HepG2 (cell line): ENCODE results near the gene EHD1. TPM values are rescaled to one million over a fixed set of nuclear protein-coding genes. Genes with fewer than 3 reads are reported as not detected.
A peak's percentile ranks its signal among the peaks of the same experiment; 100 is the strongest.

Experiments used
- CEBPG ChIP-seq: IDR thresholded peaks from 2 replicates; pipeline ENCODE4 v1.6.1; 2016
- CENPT ChIP-seq: sonication (generic); formaldehyde crosslinking; IDR thresholded peaks from 2 replicates; pipeline ENCODE4 v1.8.0; 2022; ENCODE audit warnings: low read depth, mild to moderate bottlenecking, moderate library complexity, missing genetic modification reagents
- FOXJ3 ChIP-seq: sonication (generic); formaldehyde crosslinking; IDR thresholded peaks from 2 replicates; pipeline ENCODE4 v1.4.0; 2020; ENCODE audit warnings: missing genetic modification reagents, mild to moderate bottlenecking, borderline replicate concordance
- KDM1A ChIP-seq: IDR thresholded peaks from 2 replicates; pipeline ENCODE4 v1.6.1; 2016; ENCODE audit warnings: missing compliant biosample characterization
- KMT2B ChIP-seq: IDR thresholded peaks from 2 replicates; pipeline ENCODE4 v1.6.1; 2016; ENCODE audit warnings: missing genetic modification reagents, missing compliant biosample characterization
- NCOR1 ChIP-seq: fragments of 200-600 bp; sonication (generic); IDR thresholded peaks from 2 replicates; pipeline ENCODE4 v1.7.0; 2017; ENCODE audit warnings: antibody characterized with exemption, low read length, borderline replicate concordance
- NKX3-1 ChIP-seq: sonication (generic); formaldehyde crosslinking; IDR thresholded peaks from 2 replicates; pipeline ENCODE4 v1.5.0; 2020; ENCODE audit warnings: missing genetic modification reagents
- RARG ChIP-seq: sonication (generic); formaldehyde crosslinking; IDR thresholded peaks from 2 replicates; pipeline ENCODE4 v1.4.0; 2020; ENCODE audit warnings: low read depth, mild to moderate bottlenecking, missing genetic modification reagents
- RBM22 ChIP-seq: fragments of 200-400 bp; formaldehyde crosslinking; optimal IDR thresholded peaks from 2 replicates; pipeline ENCODE3; 2017; ENCODE audit warnings: mild to moderate bottlenecking, low read length, moderate library complexity
- REXO4 ChIP-seq: sonication (generic); formaldehyde crosslinking; IDR thresholded peaks from 2 replicates; pipeline ENCODE4 v1.8.0; 2022; ENCODE audit warnings: missing genetic modification reagents, mild to moderate bottlenecking, borderline replicate concordance
- SOX5 ChIP-seq: IDR thresholded peaks from 2 replicates; pipeline ENCODE4 v1.6.1; 2016; ENCODE audit warnings: borderline replicate concordance
- TAF1 ChIP-seq: sonication (generic); formaldehyde crosslinking; IDR thresholded peaks from 2 replicates; pipeline ENCODE4 v1.4.0; 2020; ENCODE audit warnings: missing genetic modification reagents
- ZBTB8A ChIP-seq: sonication (generic); formaldehyde crosslinking; IDR thresholded peaks from 2 replicates; pipeline ENCODE4 v1.4.0; 2020; ENCODE audit warnings: mild to moderate bottlenecking, low read depth, missing genetic modification reagents, borderline replicate concordance
- ZNF224 ChIP-seq: sonication (generic); formaldehyde crosslinking; IDR thresholded peaks from 2 replicates; pipeline ENCODE4 v1.5.0; 2020; ENCODE audit warnings: mild to moderate bottlenecking, missing genetic modification reagents
- ZNF30 ChIP-seq: sonication (generic); formaldehyde crosslinking; IDR thresholded peaks from 2 replicates; pipeline ENCODE4 v1.5.0; 2020; ENCODE audit warnings: mild to moderate bottlenecking, missing genetic modification reagents
- ZNF556 ChIP-seq: sonication (generic); formaldehyde crosslinking; IDR thresholded peaks from 2 replicates; pipeline ENCODE4 v1.4.0; 2020; ENCODE audit warnings: mild to moderate bottlenecking, missing genetic modification reagents, borderline replicate concordance
- ZNF558 ChIP-seq: sonication (generic); formaldehyde crosslinking; IDR thresholded peaks from 2 replicates; pipeline ENCODE4 v1.9.0; 2022; ENCODE audit warnings: mild to moderate bottlenecking, missing genetic modification reagents, borderline replicate concordance
- ZSCAN30 ChIP-seq: sonication (generic); formaldehyde crosslinking; IDR thresholded peaks from 2 replicates; pipeline ENCODE4 v1.5.0; 2020; ENCODE audit warnings: mild to moderate bottlenecking, missing genetic modification reagents
- ZSCAN9 ChIP-seq: IDR thresholded peaks from 2 replicates; pipeline ENCODE4 v1.6.1; 2016; ENCODE audit warnings: borderline replicate concordance
- polyA plus RNA-seq, 8 experiments: library from polyadenylated mRNA; depleted of rRNA in 3 of 8; stranded (reverse) in 7 of 8; unstranded in 1 of 8; fragments of >200 nt; fragmentation: Illumina TruSeq in 4 of 8; extraction: Trizol in 4 of 8; gene quantifications; 2 replicates each; pipeline versions ENCODE4 v1.2.1 to v1.2.3, GENCODE V29; 2011 to 2016; ENCODE audit warnings: low read depth in 4 of 8, missing spikeins in 1 of 8, mixed read lengths in 1 of 8; ENCODE audit not compliant: insufficient read depth in 1 of 8
- total RNA-seq, 5 experiments: library from RNA; depleted of rRNA; stranded (reverse); fragments of >200 nt; fragmentation: Illumina TruSeq; extraction: Trizol; gene quantifications; 2 replicates each; pipeline ENCODE4 v1.2.3, GENCODE V29; 2016; ENCODE audit warnings: low read depth in 1 of 5
- TF ChIP-seq, protein P1 (sequence below): sonication (generic); formaldehyde crosslinking; IDR thresholded peaks from 2 replicates; pipeline ENCODE4 v1.8.0; 2022; ENCODE audit warnings: mild to moderate bottlenecking, missing genetic modification reagents, moderate library complexity
- TF ChIP-seq, protein P2 (sequence below): sonication (generic); formaldehyde crosslinking; conservative IDR thresholded peaks from 2 replicates; pipeline ENCODE4 v1.8.0; 2022; ENCODE audit warnings: mild to moderate bottlenecking, moderate library complexity, missing genetic modification reagents
- TF ChIP-seq, protein P3 (sequence below): IDR thresholded peaks from 2 replicates; pipeline ENCODE4 v1.6.1; 2016; ENCODE audit warnings: missing biosample characterization, missing genetic modification reagents, low read depth
- TF ChIP-seq, protein P4 (sequence below): IDR thresholded peaks from 2 replicates; pipeline ENCODE4 v1.6.1; 2012; ENCODE audit warnings: low read length, improper control_type of control experiment

EHD1 gene
- total and polyA plus RNA-seq, 2 of the 13 experiments (the other 11 are each of a cell fraction or from before 2014, with no cell fraction given), result 23.6 to 26.6 TPM

DNA sequence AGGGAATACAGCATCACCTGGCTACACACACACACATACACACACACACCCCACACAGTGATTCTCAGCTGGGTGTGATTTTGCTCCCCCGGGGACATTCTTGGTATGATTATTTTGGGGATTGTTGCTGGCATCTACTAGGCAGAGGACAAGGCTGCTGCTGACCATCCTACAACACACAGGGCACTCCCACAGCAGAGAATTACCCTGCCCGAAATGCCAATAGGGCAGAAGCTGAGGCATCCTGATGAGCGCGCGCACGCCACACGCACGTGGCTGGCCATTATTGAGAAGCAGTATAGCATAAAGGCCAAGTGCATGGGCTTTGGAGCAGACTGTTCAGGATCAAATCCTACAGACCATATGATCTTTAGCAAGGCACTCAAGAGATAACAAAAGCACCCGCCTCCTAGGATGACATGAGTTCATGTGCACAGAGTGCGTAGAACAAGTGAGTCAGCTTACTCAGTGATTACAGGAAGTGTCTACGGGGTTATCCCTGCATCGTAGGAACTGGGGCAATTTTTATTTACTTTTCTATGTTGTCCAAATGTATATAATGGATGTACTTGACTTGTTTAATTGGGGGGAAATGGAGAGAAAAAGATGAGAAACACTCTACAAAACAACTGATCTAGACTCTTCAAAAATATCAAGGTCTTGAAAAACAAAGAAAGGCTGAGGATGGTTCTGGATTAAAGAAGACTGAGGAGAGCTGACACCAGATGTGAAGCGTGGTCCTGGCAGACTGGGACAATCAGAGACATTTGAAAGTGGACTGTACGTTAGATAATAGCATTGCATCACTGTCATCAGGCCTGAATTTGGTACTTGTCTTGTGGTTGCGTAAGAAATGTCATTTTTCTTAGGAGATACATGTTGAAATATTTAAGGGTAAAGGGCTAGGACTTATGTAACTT, 7.2 kb upstream of the EHD1 start (continued):
- TF ChIP-seq KMT2B (CRISPR knock-in tag) (no peak; the same call in 1 of the 2 replicates), ZNF30 (CRISPR knock-in tag) (no peak), NCOR1 (no peak), ZNF558 (CRISPR knock-in tag) (no peak), TAF1 (CRISPR knock-in tag) (no peak), KDM1A (CRISPR knock-in tag) (no peak), RARG (no peak), RBM22 (no peak), CEBPG (peak; percentile 90), CENPT (CRISPR knock-in tag) (no peak), NKX3-1 (CRISPR knock-in tag) (no peak), ZBTB8A (CRISPR knock-in tag) (no peak), ZSCAN30 (CRISPR knock-in tag) (no peak), ZNF556 (CRISPR knock-in tag) (no peak), ZSCAN9 (CRISPR knock-in tag) (no peak), SOX5 (peak; percentile 80), REXO4 (CRISPR knock-in tag) (no peak), ZNF224 (no peak), FOXJ3 (CRISPR knock-in tag) (no peak)
- TF ChIP-seq, protein P1, sequence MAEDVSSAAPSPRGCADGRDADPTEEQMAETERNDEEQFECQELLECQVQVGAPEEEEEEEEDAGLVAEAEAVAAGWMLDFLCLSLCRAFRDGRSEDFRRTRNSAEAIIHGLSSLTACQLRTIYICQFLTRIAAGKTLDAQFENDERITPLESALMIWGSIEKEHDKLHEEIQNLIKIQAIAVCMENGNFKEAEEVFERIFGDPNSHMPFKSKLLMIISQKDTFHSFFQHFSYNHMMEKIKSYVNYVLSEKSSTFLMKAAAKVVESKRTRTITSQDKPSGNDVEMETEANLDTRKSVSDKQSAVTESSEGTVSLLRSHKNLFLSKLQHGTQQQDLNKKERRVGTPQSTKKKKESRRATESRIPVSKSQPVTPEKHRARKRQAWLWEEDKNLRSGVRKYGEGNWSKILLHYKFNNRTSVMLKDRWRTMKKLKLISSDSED (CRISPR knock-in tag), result no peak
- TF ChIP-seq, protein P2, sequence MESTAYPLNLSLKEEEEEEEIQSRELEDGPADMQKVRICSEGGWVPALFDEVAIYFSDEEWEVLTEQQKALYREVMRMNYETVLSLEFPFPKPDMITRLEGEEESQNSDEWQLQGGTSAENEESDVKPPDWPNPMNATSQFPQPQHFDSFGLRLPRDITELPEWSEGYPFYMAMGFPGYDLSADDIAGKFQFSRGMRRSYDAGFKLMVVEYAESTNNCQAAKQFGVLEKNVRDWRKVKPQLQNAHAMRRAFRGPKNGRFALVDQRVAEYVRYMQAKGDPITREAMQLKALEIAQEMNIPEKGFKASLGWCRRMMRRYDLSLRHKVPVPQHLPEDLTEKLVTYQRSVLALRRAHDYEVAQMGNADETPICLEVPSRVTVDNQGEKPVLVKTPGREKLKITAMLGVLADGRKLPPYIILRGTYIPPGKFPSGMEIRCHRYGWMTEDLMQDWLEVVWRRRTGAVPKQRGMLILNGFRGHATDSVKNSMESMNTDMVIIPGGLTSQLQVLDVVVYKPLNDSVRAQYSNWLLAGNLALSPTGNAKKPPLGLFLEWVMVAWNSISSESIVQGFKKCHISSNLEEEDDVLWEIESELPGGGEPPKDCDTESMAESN (CRISPR knock-in tag), result no peak
- TF ChIP-seq, protein P3, sequence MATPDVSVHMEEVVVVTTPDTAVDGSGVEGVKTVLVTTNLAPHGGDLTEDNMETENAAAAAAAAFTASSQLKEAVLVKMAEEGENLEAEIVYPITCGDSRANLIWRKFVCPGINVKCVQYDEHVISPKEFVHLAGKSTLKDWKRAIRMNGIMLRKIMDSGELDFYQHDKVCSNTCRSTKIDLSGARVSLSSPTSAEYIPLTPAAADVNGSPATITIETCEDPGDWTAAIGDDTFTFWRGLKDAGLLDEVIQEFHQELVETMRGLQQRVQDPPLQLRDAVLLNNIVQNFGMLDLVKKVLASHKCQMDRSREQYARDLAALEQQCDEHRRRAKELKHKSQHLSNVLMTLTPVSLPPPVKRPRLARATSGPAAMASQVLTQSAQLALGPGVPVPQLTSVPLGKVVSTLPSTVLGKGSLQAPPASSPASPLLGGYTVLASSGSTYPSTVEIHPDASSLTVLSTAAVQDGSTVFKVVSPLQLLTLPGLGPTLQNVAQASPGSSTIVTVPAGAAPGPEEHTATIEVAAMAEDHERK (CRISPR knock-in tag), result no peak
- TF ChIP-seq, protein P4, sequence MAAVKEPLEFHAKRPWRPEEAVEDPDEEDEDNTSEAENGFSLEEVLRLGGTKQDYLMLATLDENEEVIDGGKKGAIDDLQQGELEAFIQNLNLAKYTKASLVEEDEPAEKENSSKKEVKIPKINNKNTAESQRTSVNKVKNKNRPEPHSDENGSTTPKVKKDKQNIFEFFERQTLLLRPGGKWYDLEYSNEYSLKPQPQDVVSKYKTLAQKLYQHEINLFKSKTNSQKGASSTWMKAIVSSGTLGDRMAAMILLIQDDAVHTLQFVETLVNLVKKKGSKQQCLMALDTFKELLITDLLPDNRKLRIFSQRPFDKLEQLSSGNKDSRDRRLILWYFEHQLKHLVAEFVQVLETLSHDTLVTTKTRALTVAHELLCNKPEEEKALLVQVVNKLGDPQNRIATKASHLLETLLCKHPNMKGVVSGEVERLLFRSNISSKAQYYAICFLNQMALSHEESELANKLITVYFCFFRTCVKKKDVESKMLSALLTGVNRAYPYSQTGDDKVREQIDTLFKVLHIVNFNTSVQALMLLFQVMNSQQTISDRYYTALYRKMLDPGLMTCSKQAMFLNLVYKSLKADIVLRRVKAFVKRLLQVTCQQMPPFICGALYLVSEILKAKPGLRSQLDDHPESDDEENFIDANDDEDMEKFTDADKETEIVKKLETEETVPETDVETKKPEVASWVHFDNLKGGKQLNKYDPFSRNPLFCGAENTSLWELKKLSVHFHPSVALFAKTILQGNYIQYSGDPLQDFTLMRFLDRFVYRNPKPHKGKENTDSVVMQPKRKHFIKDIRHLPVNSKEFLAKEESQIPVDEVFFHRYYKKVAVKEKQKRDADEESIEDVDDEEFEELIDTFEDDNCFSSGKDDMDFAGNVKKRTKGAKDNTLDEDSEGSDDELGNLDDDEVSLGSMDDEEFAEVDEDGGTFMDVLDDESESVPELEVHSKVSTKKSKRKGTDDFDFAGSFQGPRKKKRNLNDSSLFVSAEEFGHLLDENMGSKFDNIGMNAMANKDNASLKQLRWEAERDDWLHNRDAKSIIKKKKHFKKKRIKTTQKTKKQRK, result no peak
